Loucy (cell line): ENCODE measurements around the gene STRAP.

Source experiments
- H2AFZ ChIP-seq: fragments of 200-600 bp; sonication (generic); 2 replicates; pipeline ENCODE4 v1.6.0; 2016; ENCODE audit warnings: antibody characterized with exemption, mild to moderate bottlenecking, low read length, moderate library complexity
- H3F3A ChIP-seq: fragments of 200-600 bp; 2 replicates; pipeline ENCODE4 v1.6.0; 2016; ENCODE audit warnings: antibody characterized with exemption, low read depth, mild to moderate bottlenecking
- H3K27me3 ChIP-seq: fragments of 200-600 bp; sonication (generic); 2 replicates; pipeline ENCODE4 v1.6.1; 2014; ENCODE audit warnings: low read length, mild to moderate bottlenecking; ENCODE audit not compliant: insufficient read depth, poor library complexity, severe bottlenecking
- H3K36me3 ChIP-seq: fragments of 200-600 bp; sonication (generic); 2 replicates; pipeline ENCODE4 v1.6.1; 2016; ENCODE audit warnings: low read length; ENCODE audit not compliant: insufficient read depth
- H3K4me1 ChIP-seq: fragments of 200-600 bp; sonication (generic); 2 replicates; pipeline ENCODE4 v1.5.1; 2014; ENCODE audit warnings: low read length, mild to moderate bottlenecking; ENCODE audit not compliant: insufficient read depth, poor library complexity, severe bottlenecking
- H3K4me2 ChIP-seq: fragments of 200-600 bp; sonication (generic); 2 replicates; pipeline ENCODE4 v1.6.0; 2014; ENCODE audit warnings: antibody characterized with exemption, low read length, low read depth, mild to moderate bottlenecking; ENCODE audit not compliant: poor library complexity, severe bottlenecking
- H3K4me3 ChIP-seq: fragments of 200-600 bp; sonication (generic); 2 replicates; pipeline ENCODE4 v1.5.1; 2014; ENCODE audit warnings: low read length, mild to moderate bottlenecking, mixed read lengths; ENCODE audit not compliant: poor library complexity, severe bottlenecking
- H3K79me2 ChIP-seq: fragments of 200-600 bp; sonication (generic); 2 replicates; pipeline ENCODE4 v1.6.1; 2014; ENCODE audit warnings: low read length; ENCODE audit not compliant: insufficient read depth
- H3K9ac ChIP-seq: fragments of 200-600 bp; sonication (generic); 2 replicates; pipeline ENCODE4 v1.6.0; 2014; ENCODE audit warnings: mild to moderate bottlenecking, low read depth, low read length, moderate library complexity; ENCODE audit not compliant: poor library complexity, severe bottlenecking
- H3K9me2 ChIP-seq: fragments of 200-600 bp; sonication (generic); replicated peaks from 2 replicates; pipeline ENCODE4 v1.6.1; 2016; ENCODE audit warnings: low read depth, low read length, mixed read lengths
- H3K9me3 ChIP-seq: fragments of 200-600 bp; sonication (generic); 2 replicates; pipeline ENCODE4 v1.6.1; 2014; ENCODE audit warnings: mild to moderate bottlenecking, antibody characterized with exemption, low read length, low read depth; ENCODE audit not compliant: insufficient read depth
- H4K20me1 ChIP-seq: fragments of 200-600 bp; sonication (generic); 2 replicates; pipeline ENCODE4 v1.6.0; 2014; ENCODE audit warnings: antibody characterized with exemption, low read length, mild to moderate bottlenecking; ENCODE audit not compliant: insufficient read depth, poor library complexity, severe bottlenecking
- EZH2phosphoT487 ChIP-seq: fragments of 200-600 bp; IDR thresholded peaks from 2 replicates; pipeline ENCODE4 v1.6.1; 2018; ENCODE audit warnings: antibody characterized with exemption, mild to moderate bottlenecking, moderate library complexity, borderline replicate concordance
- TF ChIP-seq, protein P1 (sequence below): fragments of 200-600 bp; sonication (generic); conservative IDR thresholded peaks from 2 replicates; pipeline ENCODE4 v1.5.1; 2014; ENCODE audit warnings: mild to moderate bottlenecking, antibody characterized with exemption, low read length

STRAP gene

DNA sequence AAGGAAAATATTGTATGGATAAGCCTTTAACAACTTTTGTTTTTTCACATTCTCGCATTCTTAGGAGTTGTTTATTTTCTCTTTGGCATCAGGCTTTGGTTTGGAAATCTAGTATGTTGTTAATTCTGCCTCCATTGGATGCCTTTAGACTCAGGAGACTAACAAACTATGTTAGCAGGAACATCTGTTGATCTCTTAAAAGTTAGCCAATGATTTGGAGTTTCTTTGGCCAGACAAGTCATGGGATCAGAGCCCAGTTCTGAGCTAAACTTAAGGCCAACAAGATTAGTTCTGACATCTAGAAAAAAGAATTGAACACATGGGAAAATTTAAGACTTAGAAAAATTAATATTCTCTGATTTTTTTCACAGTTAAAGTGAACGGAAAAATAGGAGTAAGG, 35.3 kb upstream of the STRAP start:
- Histone ChIP-seq H3K4me3 (no peak overlapping the region), H3K27me3 (no peaks in the 10 kb centered on the region), H3K9me2 (no peaks in the 10 kb centered on the region), H3F3A (no peaks in the 10 kb centered on the region), H4K20me1 (no peaks in the 10 kb centered on the region), H3K9me3 (no peaks in the 10 kb centered on the region), H3K9ac (no peak overlapping the region), H3K79me2 (no peaks in the 10 kb centered on the region), H3K36me3 (no peaks in the 10 kb centered on the region), H3K4me1 (no peaks in the 10 kb centered on the region), H2AFZ (no peak overlapping the region), H3K4me2 (no peak overlapping the region)
- TF ChIP-seq EZH2phosphoT487, result no peak
- TF ChIP-seq, protein P1, sequence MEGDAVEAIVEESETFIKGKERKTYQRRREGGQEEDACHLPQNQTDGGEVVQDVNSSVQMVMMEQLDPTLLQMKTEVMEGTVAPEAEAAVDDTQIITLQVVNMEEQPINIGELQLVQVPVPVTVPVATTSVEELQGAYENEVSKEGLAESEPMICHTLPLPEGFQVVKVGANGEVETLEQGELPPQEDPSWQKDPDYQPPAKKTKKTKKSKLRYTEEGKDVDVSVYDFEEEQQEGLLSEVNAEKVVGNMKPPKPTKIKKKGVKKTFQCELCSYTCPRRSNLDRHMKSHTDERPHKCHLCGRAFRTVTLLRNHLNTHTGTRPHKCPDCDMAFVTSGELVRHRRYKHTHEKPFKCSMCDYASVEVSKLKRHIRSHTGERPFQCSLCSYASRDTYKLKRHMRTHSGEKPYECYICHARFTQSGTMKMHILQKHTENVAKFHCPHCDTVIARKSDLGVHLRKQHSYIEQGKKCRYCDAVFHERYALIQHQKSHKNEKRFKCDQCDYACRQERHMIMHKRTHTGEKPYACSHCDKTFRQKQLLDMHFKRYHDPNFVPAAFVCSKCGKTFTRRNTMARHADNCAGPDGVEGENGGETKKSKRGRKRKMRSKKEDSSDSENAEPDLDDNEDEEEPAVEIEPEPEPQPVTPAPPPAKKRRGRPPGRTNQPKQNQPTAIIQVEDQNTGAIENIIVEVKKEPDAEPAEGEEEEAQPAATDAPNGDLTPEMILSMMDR, result no peak

- no peak overlapping the region for H3K9ac ChIP-seq
- TF ChIP-seq EZH2phosphoT487, result no peak
- TF ChIP-seq, protein P1, result no peak
- H3K4me1 ChIP-seq, result no peaks in the 10 kb centered on the region
- no peaks in the 10 kb centered on the region for H3K27me3 ChIP-seq
- no peaks in the 10 kb centered on the region for H4K20me1 ChIP-seq
- no peak overlapping the region for H2AFZ ChIP-seq
- no peaks in the 10 kb centered on the region for H3K9me2 ChIP-seq
- no peaks in the 10 kb centered on the region for H3K79me2 ChIP-seq
- no peaks in the 10 kb centered on the region for H3K9me3 ChIP-seq
- no peak overlapping the region for H3K4me2 ChIP-seq
- no peaks in the 10 kb centered on the region for H3K36me3 ChIP-seq
- no peak overlapping the region for H3K4me3 ChIP-seq
- no peaks in the 10 kb centered on the region for H3F3A ChIP-seq
Observed at GRCh38 chr12:15848606-15849005, 33.6 kb upstream of the STRAP start.

GRCh38 chr12:15851045-15851620, 31.1 kb upstream of the STRAP start:
- Histone ChIP-seq H2AFZ (no peak overlapping the region), H3K36me3 (no peaks in the 10 kb centered on the region), H3K9me2 (no peaks in the 10 kb centered on the region), H3K27me3 (no peaks in the 10 kb centered on the region), H3K79me2 (no peaks in the 10 kb centered on the region), H3K4me2 (no peak overlapping the region), H3F3A (no peaks in the 10 kb centered on the region), H3K9me3 (no peaks in the 10 kb centered on the region), H3K4me3 (no peak overlapping the region), H4K20me1 (no peaks in the 10 kb centered on the region), H3K9ac (no peak overlapping the region), H3K4me1 (no peaks in the 10 kb centered on the region)
- TF ChIP-seq, protein P1, result no peak
- no peak for TF ChIP-seq EZH2phosphoT487
